ENCODE results near the gene STARD10. TPM values are rescaled to one million over a fixed set of nuclear protein-coding genes. Genes with fewer than 3 reads are reported as not detected.

Gene STARD10
- total RNA-seq, 1 experiment from 2014 or later: 60.2 TPM

- no peak for DNase-seq (ENCODE audit: low spot score)
These were observed 13.4 kb downstream of the STARD10 start for GRCh38 chr11:72780296-72781062.

- no peak for DNase-seq (ENCODE audit: low spot score)
These were observed 14.2 kb downstream of the STARD10 start for GRCh38 chr11:72779495-72780128.

GRCh38 chr11:72778535-72779494 is 15.0 kb downstream of the STARD10 start:
- DNase-seq (ENCODE audit: low spot score): no peak

- DNase-seq (ENCODE audit: low spot score): no peak
These were observed 16.0 kb downstream of the STARD10 start for GRCh38 chr11:72777755-72778278.

- DNase-seq (ENCODE audit: low spot score): peak; percentile 21
These were observed 16.7 kb downstream of the STARD10 start for GRCh38 chr11:72776844-72777754.

- no peak for DNase-seq (ENCODE audit: low spot score)
These were observed 17.6 kb downstream of the STARD10 start for GRCh38 chr11:72776117-72776843.

- no peak for DNase-seq (ENCODE audit: low spot score)
These were observed 18.3 kb downstream of the STARD10 start for GRCh38 chr11:72775288-72776110.

- DNase-seq (ENCODE audit: low spot score): no peak
These were observed 19.3 kb downstream of the STARD10 start for GRCh38 chr11:72774499-72774898.

GRCh38 chr11:72773696-72774095 is 20.2 kb downstream of the STARD10 start:
- DNase-seq (ENCODE audit: low spot score): no peak

- peak; percentile 74 for DNase-seq (ENCODE audit: low spot score)
These were observed 20.6 kb downstream of the STARD10 start for GRCh38 chr11:72773291-72773690.

- no peak for DNase-seq (ENCODE audit: low spot score)
These were observed 21.8 kb downstream of the STARD10 start for GRCh38 chr11:72772059-72772458.

GRCh38 chr11:72771507-72771906 is 22.3 kb downstream of the STARD10 start:
- DNase-seq (ENCODE audit: low spot score): peak; percentile 69

GRCh38 chr11:72770799-72771198 is 23.0 kb downstream of the STARD10 start:
- DNase-seq (ENCODE audit: low spot score): no peak

GRCh38 chr11:72769680-72770079 is 24.2 kb downstream of the STARD10 start:
- DNase-seq (ENCODE audit: low spot score): no peak

GRCh38 chr11:72768581-72768980 is 25.3 kb downstream of the STARD10 start:
- DNase-seq (ENCODE audit: low spot score): no peak

GRCh38 chr11:72767203-72768062 is 26.4 kb downstream of the STARD10 start:
- no peak for DNase-seq (ENCODE audit: low spot score)

GRCh38 chr11:72766152-72766902 is 27.5 kb downstream of the STARD10 start:
- no peak for DNase-seq (ENCODE audit: low spot score)

- no peak for DNase-seq (ENCODE audit: low spot score)
These were observed 29.3 kb downstream of the STARD10 start for GRCh38 chr11:72764503-72764902.
